Left ventricle myocardium superior (tissue), 1 donor: Measurements from ENCODE around the gene KRT4. TPM values are rescaled to one million over a fixed set of nuclear protein-coding genes. Genes with fewer than 3 reads are reported as not detected.
"Not testable (repeated sequence)": the region's sequence is repeated elsewhere in the genome, so short reads cannot be mapped to it uniquely, and the experiment has no call there.

Source experiments
- ATAC-seq: fragments of 200-7000 bp; cut with Tn5 transposase; one replicate; pipeline ENCODE4 v1.9.1; 2020; ENCODE audit warnings: mild to moderate bottlenecking, moderate library complexity
- DNase-seq: peaks from one replicate; pipeline ENCODE4 v3.0.0-alpha.2; 2020
- intact Hi-C: fragments of 100-400 bp; cut with micrococcal nuclease; formaldehyde crosslinking; loops from one replicate; pipeline ENCODE4 v1.11.0; 2022
- long read RNA-seq: library from polyadenylated mRNA; unstranded; transcript quantifications from one replicate; pipeline ENCODE4 v2.0.0, GENCODE V29; 2021
- total RNA-seq: library from RNA; stranded (reverse); fragmentation: NEBNext Ultra II Directional; extraction: Animal tissue kit (Norgen Biotek cat#: 25700); gene quantifications from one replicate; pipeline ENCODE4 v1.2.1, GENCODE V29; 2021
- donor health status: DM: no; HTN: yes; CAD: no; lungs with severe emphysema.

The KRT4 gene
- not detected for total RNA-seq
- long read RNA-seq: 0 reads

DNA sequence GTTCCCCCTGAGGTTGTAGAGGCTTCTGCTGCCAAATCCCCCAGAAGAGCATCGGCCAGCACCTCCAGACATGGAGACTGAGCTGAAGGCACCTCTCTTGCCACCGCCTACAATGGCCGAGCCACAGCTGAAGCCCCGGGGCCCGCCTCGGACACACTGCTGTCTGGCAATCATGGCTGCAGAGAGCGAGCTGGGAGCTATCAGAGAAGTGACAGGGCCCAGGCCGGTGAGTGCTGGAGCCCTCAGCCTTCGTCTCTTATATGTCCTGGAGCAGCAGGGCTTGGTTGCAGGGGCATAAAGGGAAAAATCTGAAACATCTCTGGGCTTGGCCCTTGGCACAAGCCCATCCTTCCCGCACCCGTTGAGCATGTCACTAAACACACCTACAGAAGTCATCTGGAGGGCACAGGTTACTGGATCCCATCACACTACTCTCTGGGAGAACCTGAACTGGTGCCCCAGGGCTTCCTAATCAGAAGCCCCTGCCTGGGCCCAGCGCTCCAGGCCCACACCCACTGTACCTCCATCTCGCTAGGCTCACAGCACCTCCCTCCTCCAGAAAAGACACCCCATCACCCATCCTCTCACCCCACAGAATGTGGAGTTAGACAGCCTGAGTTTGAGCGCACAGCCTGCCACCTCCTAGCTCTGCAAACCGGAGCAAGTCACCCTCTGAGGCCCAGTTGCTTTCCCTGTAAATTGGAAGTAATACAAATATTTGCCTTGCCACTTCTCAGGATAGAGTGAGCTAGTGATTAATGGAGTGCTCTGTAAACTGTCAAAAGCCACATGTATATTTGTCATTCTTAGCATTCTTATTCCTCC is at the start of gene KRT4:
KRT4 (minus strand) TSS at position 232 of the 825 bp plus-strand sequence; CDS start at position 174, 58 bp downstream.
- DNase-seq (no peak), ATAC-seq (no peak)
- intact Hi-C loops: no loop called here

- DNase-seq (no peak), ATAC-seq (no peak)
- intact Hi-C loops: no loop called here
These were observed 48.1 kb upstream of the KRT4 start for GRCh38 chr12:52862023-52862422.

- intact Hi-C loops: no loop called here
- no peak for DNase-seq
- no peak for ATAC-seq
These were observed 47.6 kb upstream of the KRT4 start for GRCh38 chr12:52861511-52861910.

GRCh38 chr12:52860102-52860823 is 46.3 kb upstream of the KRT4 start:
- ATAC-seq (peak; percentile 77), DNase-seq (no peak)
- intact Hi-C loops: no loop called here

- no peak for DNase-seq
- ATAC-seq: no peak
- intact Hi-C loops: no loop called here
These were observed 43.6 kb upstream of the KRT4 start for GRCh38 chr12:52857500-52857899.

GRCh38 chr12:52856787-52857186 is 42.9 kb upstream of the KRT4 start:
- DNase-seq: no peak
- no peak for ATAC-seq
- intact Hi-C loops: no loop called here

DNA sequence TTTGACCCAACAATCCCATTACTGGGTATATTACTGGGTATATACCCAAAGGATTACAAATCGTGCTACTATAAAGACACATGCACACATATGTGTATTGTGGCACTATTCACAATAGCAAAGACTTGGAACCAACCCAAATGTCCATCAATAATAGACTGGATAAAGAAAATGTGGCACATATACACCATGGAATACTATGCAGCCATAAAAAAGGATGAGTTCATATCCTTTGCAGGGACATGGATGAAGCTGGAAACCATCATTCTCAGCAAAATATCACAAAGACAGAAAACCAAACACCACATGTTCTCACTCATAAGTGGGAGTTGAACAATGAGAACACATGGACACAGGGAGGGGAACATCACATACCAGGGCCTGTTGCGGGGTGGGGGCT is 42.2 kb upstream of the KRT4 start:
- DNase-seq, ATAC-seq, intact Hi-C loops: not testable (repeated sequence)

- intact Hi-C loops: no loop called here
- ATAC-seq (no peak), DNase-seq (no peak)
These were observed 37.9 kb upstream of the KRT4 start for GRCh38 chr12:52851787-52852186.

GRCh38 chr12:52850681-52851080 is 36.8 kb upstream of the KRT4 start:
- ATAC-seq: no peak
- intact Hi-C loops: no loop called here
- DNase-seq: no peak

- DNase-seq (no peak), ATAC-seq (no peak)
- intact Hi-C loops: no loop called here
These were observed 35.6 kb upstream of the KRT4 start for GRCh38 chr12:52849511-52849910.

GRCh38 chr12:52848661-52849255 is 34.8 kb upstream of the KRT4 start, which contains the start of gene KRT78:
KRT78 (minus strand) TSS chr12:52848994; CDS start chr12:52848930, 64 bp downstream.
- intact Hi-C loops: no loop called here
- no peak for DNase-seq
- ATAC-seq: no peak

- no peak for DNase-seq
- no peak for ATAC-seq
- intact Hi-C loops: no loop called here
These were observed 33.6 kb upstream of the KRT4 start for GRCh38 chr12:52847335-52848102.

DNA sequence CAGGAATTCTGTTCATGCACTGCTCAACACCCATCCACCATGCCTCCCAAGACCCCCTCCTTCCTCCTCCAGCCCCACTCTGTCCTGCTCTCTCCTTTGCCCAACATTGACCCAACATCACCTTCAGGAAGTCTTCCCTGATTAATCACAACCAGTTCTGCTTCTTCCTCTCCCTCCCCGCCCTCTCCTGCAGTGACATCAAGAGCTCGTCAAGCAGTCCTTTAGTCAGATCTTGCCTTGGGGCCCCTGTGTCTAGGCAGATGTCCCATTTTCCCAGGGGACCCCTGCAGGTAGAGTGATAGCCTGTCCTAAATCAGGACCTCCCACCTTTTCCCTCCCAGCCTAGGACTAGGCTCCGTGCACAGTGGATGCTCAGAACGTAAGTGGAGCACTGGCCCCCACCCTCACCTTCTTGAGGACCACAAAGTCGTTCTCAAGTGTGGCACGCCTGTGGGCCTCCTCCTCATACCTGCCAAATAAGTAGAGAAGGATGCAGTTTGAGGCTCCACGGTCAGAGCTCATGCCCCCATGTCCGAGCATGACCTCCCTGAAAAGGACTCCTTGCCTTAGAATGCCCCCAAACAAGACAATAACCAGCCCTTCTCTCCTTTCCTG is 32.5 kb upstream of the KRT4 start:
- DNase-seq (no peak), ATAC-seq (no peak)
- intact Hi-C loops: no loop called here

GRCh38 chr12:52845946-52846345 is 32.0 kb upstream of the KRT4 start:
- no peak for DNase-seq
- intact Hi-C loops: no loop called here
- no peak for ATAC-seq

GRCh38 chr12:52844386-52844785 is 30.5 kb upstream of the KRT4 start:
- intact Hi-C loops: no loop called here

GRCh38 chr12:52839436-52840105 is 25.7 kb upstream of the KRT4 start:
- intact Hi-C loops: no loop called here
- DNase-seq (no peak), ATAC-seq (no peak)

More at GRCh38 chr12:52844386-52844785, 30.5 kb upstream of the KRT4 start:
- DNase-seq (no peak), ATAC-seq (no peak)

- intact Hi-C loops: no loop called here
- no peak for ATAC-seq
These were observed 24.9 kb upstream of the KRT4 start for GRCh38 chr12:52838609-52839435.

More at GRCh38 chr12:52838609-52839435, 24.9 kb upstream of the KRT4 start:
- no peak for DNase-seq
